HG02981 (cell line): Measurements from ENCODE around the gene NIT1.
"Not testable (repeated sequence)": the region's sequence is repeated elsewhere in the genome, so short reads cannot be mapped to it uniquely, and the experiment has no call there.

Source experiments
- ATAC-seq: cut with Tn5 transposase; IDR thresholded peaks from one replicate; pipeline ENCODE4 v1.9.1; 2021; ENCODE audit warnings: mild to moderate bottlenecking, moderate library complexity; ENCODE audit not compliant: unreplicated experiment

Gene NIT1

GRCh38 chr1:161111527-161111926, 6.4 kb upstream of the NIT1 start:
- no peak for ATAC-seq

GRCh38 chr1:161113915-161114314, 4.0 kb upstream of the NIT1 start:
- ATAC-seq: no peak

GRCh38 chr1:161114556-161114955, 3.3 kb upstream of the NIT1 start:
- no peak for ATAC-seq

- ATAC-seq: no peak
Measured at GRCh38 chr1:161115132-161115711, 2.7 kb upstream of the NIT1 start.

- ATAC-seq: not testable (repeated sequence)
Measured at GRCh38 chr1:161115961-161116360, 1.9 kb upstream of the NIT1 start.

GRCh38 chr1:161119092-161119903, 1.4 kb downstream of the NIT1 start:
- ATAC-seq: peak; percentile 54

- ATAC-seq: no peak
Measured at GRCh38 chr1:161121042-161121650, 3.2 kb downstream of the NIT1 start.

GRCh38 chr1:161121834-161122233, 3.9 kb downstream of the NIT1 start:
- no peak for ATAC-seq

- ATAC-seq: no peak
Measured at GRCh38 chr1:161122967-161123366, 5.1 kb downstream of the NIT1 start.

- no peak for ATAC-seq
Measured at GRCh38 chr1:161127649-161128048, 9.7 kb downstream of the NIT1 start.

GRCh38 chr1:161128591-161129420, 10.9 kb downstream of the NIT1 start:
- no peak for ATAC-seq

GRCh38 chr1:161130266-161130665, 12.4 kb downstream of the NIT1 start:
- ATAC-seq: no peak

- peak; percentile 5 for ATAC-seq
Measured at GRCh38 chr1:161131523-161132409, 13.9 kb downstream of the NIT1 start.

- peak; percentile 95 for ATAC-seq
Measured at GRCh38 chr1:161132410-161133219, 14.7 kb downstream of the NIT1 start, which contains the start of gene DEDD. Gene DEDD (minus strand): TSS chr1:161132667. CDS start chr1:161124462, 8,205 bp downstream.

GRCh38 chr1:161133220-161133740, 15.4 kb downstream of the NIT1 start:
- no peak for ATAC-seq

- no peak for ATAC-seq
Measured at GRCh38 chr1:161137881-161138280, 20.0 kb downstream of the NIT1 start.

GRCh38 chr1:161138431-161138830, 20.5 kb downstream of the NIT1 start:
- no peak for ATAC-seq

GRCh38 chr1:161139766-161140165, 21.9 kb downstream of the NIT1 start:
- no peak for ATAC-seq
